Body of pancreas (tissue), 4 donors: ENCODE data around the gene ADAMTSL2.

ENCODE experiments used
- CTCF ChIP-seq, 7 experiments: fragments of 450-650 bp in 4 of 7; fragments of 200-600 bp in 3 of 7; sonication (generic) in 3 of 7; IDR thresholded peaks; one replicate each; pipeline ENCODE4 v1.5.1; 2016 to 2019; ENCODE audit warnings: antibody characterized with exemption in 7 of 7
- POLR2A ChIP-seq, 3 donors: fragments of 450-650 bp; IDR thresholded peaks; one replicate each; pipeline ENCODE4 v1.6.1; 2016; ENCODE audit warnings: antibody characterized with exemption in 3 of 3, mild to moderate bottlenecking in 2 of 3

- TF ChIP-seq CTCF (IDR thresholded peaks at IDR 0.05) (no peak), POLR2A (IDR thresholded peaks at IDR 0.05) (no peak)
Observed at GRCh38 chr9:133524146-133524545, 10.4 kb upstream of the ADAMTSL2 start.
